Heart left ventricle (tissue), 16 donors: ENCODE measurements around the gene ZNF557. TPM values are rescaled to one million over a fixed set of nuclear protein-coding genes. Genes with fewer than 3 reads are reported as not detected.

ENCODE experiments used
- ATAC-seq, 4 donors: fragments of 200-7000 bp; cut with Tn5 transposase; one replicate each; pipeline ENCODE4 v1.9.1; 2020 to 2022; ENCODE audit warnings: moderate library complexity in 4 of 4, mild to moderate bottlenecking in 3 of 4, moderate number of reproducible peaks in 1 of 4
- DNase-seq, 5 donors: peaks; one replicate each; pipeline ENCODE4 v3.0.0-alpha.2; 2020
- H3K27ac ChIP-seq, 12 donors: fragments of 200-600 bp; sonication (generic) in 4 of 12; one replicate each; pipeline versions ENCODE4 v1.5.0 to v1.8.0; 2016 to 2022; ENCODE audit warnings: mild to moderate bottlenecking in 2 of 12
- H3K27me3 ChIP-seq, 9 donors: fragments of 200-600 bp; sonication (generic) in 2 of 9; one replicate each; pipeline versions ENCODE4 v1.5.1 to v1.8.0; 2016 to 2022; ENCODE audit warnings: mild to moderate bottlenecking in 3 of 9
- H3K36me3 ChIP-seq, 9 donors: fragments of 200-600 bp; sonication (generic) in 2 of 9; one replicate each; pipeline versions ENCODE4 v1.5.0 to v1.8.0; 2018 to 2022; ENCODE audit warnings: mild to moderate bottlenecking in 2 of 9
- H3K4me1 ChIP-seq, 12 donors: fragments of 200-600 bp; sonication (generic) in 4 of 12; one replicate each; pipeline versions ENCODE4 v1.5.0 to v1.8.0; 2016 to 2022; ENCODE audit warnings: mild to moderate bottlenecking in 3 of 12
- H3K4me3 ChIP-seq, 12 donors: fragments of 200-600 bp; sonication (generic) in 4 of 12; one replicate each; pipeline versions ENCODE4 v1.5.0 to v1.8.0; 2017 to 2022; ENCODE audit warnings: mild to moderate bottlenecking in 9 of 12, moderate library complexity in 4 of 12
- H3K9me3 ChIP-seq, 12 donors: fragments of 200-600 bp; sonication (generic) in 4 of 12; one replicate each; pipeline versions ENCODE4 v1.5.0 to v1.8.0; 2016 to 2022; ENCODE audit warnings: mild to moderate bottlenecking in 1 of 12
- POLR2A ChIP-seq, 2 donors: fragments of 450-650 bp; IDR thresholded peaks; one replicate each; pipeline ENCODE4 v1.6.1; 2017; ENCODE audit warnings: antibody characterized with exemption in 2 of 2, mild to moderate bottlenecking in 2 of 2, moderate library complexity in 2 of 2
- WGBS, 4 donors: extraction: QIAGEN DNeasy Blood & Tissue Kit in 2 of 4; methylation state at CpG; one replicate each; pipeline versions ENCODE4 v1.1.5 to v1.1.7; 2013 to 2018; 5-methylcytosine and 5-hydroxymethylcytosine counted together
- intact Hi-C, 10 donors: fragments of 100-400 bp; cut with DNase I; formaldehyde crosslinking; loops; one replicate each; pipeline versions ENCODE4 v1.11.1 to v1.14.2; 2022
- polyA plus RNA-seq, 2 donors: library from polyadenylated mRNA; stranded (reverse); fragments of 200-250 nt; gene quantifications; one replicate each; pipeline ENCODE4 v1.2.3, GENCODE V29; 2013
- total RNA-seq, 9 donors: library from RNA; depleted of rRNA in 2 of 9; stranded (reverse); fragments of >200 nt in 2 of 9; fragmentation: NEBNext Ultra II Directional in 3 of 9; extraction: Animal tissue kit (Norgen Biotek cat#: 25700) in 3 of 9; gene quantifications; one replicate each; pipeline versions ENCODE4 v1.1.0 to v1.2.4, GENCODE V29; 2016 to 2023
- TF ChIP-seq, protein P1 (sequence below), 12 donors: fragments of 200-600 bp; sonication (generic) in 4 of 12; IDR thresholded peaks; one replicate each; pipeline versions ENCODE4 v1.5.0 to v1.8.0; 2018 to 2022; ENCODE audit warnings: antibody characterized with exemption in 12 of 12, mild to moderate bottlenecking in 5 of 12
- donor health status: ischemic (EF 13 %, LVEDD 7.1; RV severe dilation, severe dysfunction).
- donor health status: healthy with polysubstance abuse.
- donor health status: DM: no; HTN: yes; CAD: no.
- donor health status: DM: no; HTN: no; CAD: no.
- donor health status: ischemic (EF 25% LVEDD 6.9; RV normal size, moderate dysfunction).
- donor health status: ischemic (EF 25% LVEDD 5.7; RV mildly dilated, moderate dysfunction).
- donor health status: healthy.
- donor health status: DM: yes; HTN: yes; CAD: no.
- donor health status: ischemic (EF 35%, LVEDD 5.7; RV mildly dilated, moderate dysfunction).
- donor health status: nonischemic (EF 11% LVEDD 7.7; RV severe dilation, severe dysfunction).
- donor health status: DM: yes; HTN: yes; CAD: no.
- donor health status: PGD.
- donor health status: ischemic (EF 29% LVEDD 5.4; RV normal size, mild dysfunction).
- donor health status: nonischemic (EF 23%, LVEDD 6.1; RV moderate dilation, normal function).

Gene ZNF557
- total and polyA plus RNA-seq, 11 donors, result 1.9 to 7.1 (median 3.7) TPM

GRCh38 chr19:7078008-7078407 lies 8.5 kb downstream of the ZNF557 start:
- TF ChIP-seq POLR2A (IDR thresholded peaks at IDR 0.05), result no peak
- TF ChIP-seq, protein P1, sequence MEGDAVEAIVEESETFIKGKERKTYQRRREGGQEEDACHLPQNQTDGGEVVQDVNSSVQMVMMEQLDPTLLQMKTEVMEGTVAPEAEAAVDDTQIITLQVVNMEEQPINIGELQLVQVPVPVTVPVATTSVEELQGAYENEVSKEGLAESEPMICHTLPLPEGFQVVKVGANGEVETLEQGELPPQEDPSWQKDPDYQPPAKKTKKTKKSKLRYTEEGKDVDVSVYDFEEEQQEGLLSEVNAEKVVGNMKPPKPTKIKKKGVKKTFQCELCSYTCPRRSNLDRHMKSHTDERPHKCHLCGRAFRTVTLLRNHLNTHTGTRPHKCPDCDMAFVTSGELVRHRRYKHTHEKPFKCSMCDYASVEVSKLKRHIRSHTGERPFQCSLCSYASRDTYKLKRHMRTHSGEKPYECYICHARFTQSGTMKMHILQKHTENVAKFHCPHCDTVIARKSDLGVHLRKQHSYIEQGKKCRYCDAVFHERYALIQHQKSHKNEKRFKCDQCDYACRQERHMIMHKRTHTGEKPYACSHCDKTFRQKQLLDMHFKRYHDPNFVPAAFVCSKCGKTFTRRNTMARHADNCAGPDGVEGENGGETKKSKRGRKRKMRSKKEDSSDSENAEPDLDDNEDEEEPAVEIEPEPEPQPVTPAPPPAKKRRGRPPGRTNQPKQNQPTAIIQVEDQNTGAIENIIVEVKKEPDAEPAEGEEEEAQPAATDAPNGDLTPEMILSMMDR (IDR thresholded peaks at IDR 0.05), result no peak

DNA sequence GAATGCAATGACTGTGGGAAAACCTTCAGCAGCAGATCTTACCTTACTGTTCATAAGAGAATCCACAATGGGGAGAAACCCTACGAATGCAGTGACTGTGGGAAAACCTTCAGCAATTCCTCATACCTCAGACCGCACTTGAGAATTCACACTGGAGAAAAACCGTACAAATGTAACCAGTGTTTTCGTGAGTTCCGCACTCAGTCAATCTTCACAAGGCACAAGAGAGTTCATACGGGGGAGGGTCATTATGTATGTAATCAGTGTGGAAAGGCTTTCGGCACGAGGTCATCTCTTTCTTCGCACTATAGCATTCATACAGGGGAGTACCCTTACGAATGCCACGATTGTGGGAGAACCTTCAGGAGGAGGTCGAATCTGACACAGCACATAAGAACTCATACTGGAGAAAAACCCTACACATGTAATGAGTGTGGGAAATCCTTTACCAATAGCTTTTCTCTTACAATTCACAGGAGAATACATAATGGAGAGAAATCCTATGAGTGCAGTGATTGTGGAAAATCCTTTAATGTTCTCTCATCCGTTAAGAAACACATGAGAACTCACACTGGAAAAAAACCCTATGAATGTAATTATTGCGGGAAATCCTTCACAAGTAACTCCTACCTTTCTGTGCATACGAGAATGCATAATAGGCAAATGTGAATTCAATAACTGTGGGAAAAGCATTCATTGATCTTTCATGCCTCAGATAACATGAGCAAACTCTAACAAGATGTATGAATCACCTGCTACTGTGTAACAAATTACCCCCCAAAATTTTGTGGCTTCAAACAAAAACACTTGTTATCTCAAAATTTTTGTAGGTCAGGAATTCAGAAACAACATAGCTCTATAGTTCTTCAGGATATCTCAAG lies 13.8 kb downstream of the ZNF557 start:
- DNase-seq, result no peak
- peaks cover 48 to 92% (median 63%) of the 10 kb centered on the region in 9 donors for H3K36me3 ChIP-seq
- H3K4me3 ChIP-seq, result no peak overlapping the region

More at GRCh38 chr19:7078008-7078407, 8.5 kb downstream of the ZNF557 start:
- ATAC-seq (no peak), DNase-seq (no peak)
- no peaks in the 10 kb centered on the region for H3K27me3 ChIP-seq
- 96 to 99% (median 97%) methylated on average over 2 of the region's 2 CpGs for WGBS, 4 donors
- H3K27ac ChIP-seq, result no peak overlapping the region
- H3K9me3 ChIP-seq, result peaks cover 4 to 82% (median 69%) of the 10 kb centered on the region in 12 donors
- H3K4me1 ChIP-seq, result no peaks in the 10 kb centered on the region
- intact Hi-C loops, result no loop called here
- no peak overlapping the region for H3K4me3 ChIP-seq
- H3K36me3 ChIP-seq, result peaks cover 44 to 100% (median 97%) of the 10 kb centered on the region in 9 donors

DNA sequence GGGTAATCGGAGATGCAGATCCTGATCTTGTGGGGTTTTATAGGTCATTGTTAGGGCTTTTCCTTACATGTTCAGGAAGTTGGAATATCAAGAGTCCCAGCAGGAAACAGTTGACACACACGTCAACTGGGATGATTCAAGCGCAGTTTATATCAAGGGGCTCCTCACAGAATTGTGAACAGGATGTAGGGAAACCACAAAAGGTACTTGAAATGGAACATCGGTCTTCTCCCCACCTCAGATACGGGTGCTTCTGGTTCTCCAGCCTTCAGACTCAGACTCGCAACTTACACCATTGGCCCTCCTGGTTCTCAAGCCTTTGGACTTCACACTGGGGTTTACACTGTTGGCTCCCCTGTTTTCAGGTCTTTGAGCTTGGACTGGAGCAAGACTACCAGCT lies 19.5 kb downstream of the ZNF557 start:
- intact Hi-C loops, result no loop called here

More for the DNA sequence above, 13.8 kb downstream of the ZNF557 start:
- no peaks in the 10 kb centered on the region for H3K4me1 ChIP-seq
- intact Hi-C loops, result no loop called here
- H3K9me3 ChIP-seq, result peaks cover 14 to 100% (median 97%) of the 10 kb centered on the region in 12 donors
- TF ChIP-seq, protein P1 (IDR thresholded peaks at IDR 0.05), result no peak
- no peak for TF ChIP-seq POLR2A (IDR thresholded peaks at IDR 0.05)
- 95 to 97% (median 97%) methylated on average over 15 of the region's 15 CpGs for WGBS, 4 donors
- no peaks in the 10 kb centered on the region for H3K27me3 ChIP-seq
- no peak overlapping the region for H3K27ac ChIP-seq
- no peak for ATAC-seq

DNA sequence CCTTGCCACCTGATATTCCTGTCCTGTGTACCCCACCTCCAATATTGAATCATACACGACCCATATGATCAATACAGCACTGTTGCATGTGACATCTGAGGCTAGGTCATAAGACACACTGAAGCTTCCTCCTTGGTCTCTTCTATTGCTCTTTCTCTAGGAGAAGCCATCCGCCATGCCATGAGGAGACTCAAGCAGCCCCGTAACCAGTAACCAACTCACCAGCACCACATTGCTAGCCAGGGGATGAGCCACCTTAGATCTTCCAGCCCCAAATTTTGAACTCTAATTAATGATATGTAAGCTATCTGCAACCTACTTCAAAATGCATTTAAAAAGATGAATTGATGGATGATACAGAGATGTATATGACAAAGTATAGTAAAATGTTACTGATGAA lies 28.6 kb downstream of the ZNF557 start:
- no peaks in the 10 kb centered on the region for H3K36me3 ChIP-seq
- H3K9me3 ChIP-seq, result peaks cover 0 to 49% (median 16%) of the 10 kb centered on the region in 12 donors
- 93 to 100% (median 96%) methylated on average over 3 of the region's 3 CpGs for WGBS, 4 donors
- peak overlapping the region in 8 of 12 donors; percentile 91 to 98 (median 94) for H3K27ac ChIP-seq
- intact Hi-C loops, result loop anchor here in 1 of 10 donors (1.0 kb wide), 1 partner anchor 29 kb away; the partner anchor contains the start of gene ZNF557
- no peak for TF ChIP-seq POLR2A (IDR thresholded peaks at IDR 0.05)
- TF ChIP-seq, protein P1 (IDR thresholded peaks at IDR 0.05), result no peak
- peak overlapping the region in 11 of 12 donors; percentile 45 to 91 (median 64) for H3K4me3 ChIP-seq
- H3K4me1 ChIP-seq, result peaks cover 0 to 12% (median 4%) of the 10 kb centered on the region in 12 donors
- no peaks in the 10 kb centered on the region for H3K27me3 ChIP-seq
- DNase-seq (no peak), ATAC-seq (no peak)

More for the DNA sequence above, 19.5 kb downstream of the ZNF557 start:
- ATAC-seq (no peak), DNase-seq (no peak)
- H3K27me3 ChIP-seq, result no peaks in the 10 kb centered on the region
- H3K27ac ChIP-seq, result no peak overlapping the region
- no peaks in the 10 kb centered on the region for H3K4me1 ChIP-seq
- peaks cover under 1 to 99% (median 67%) of the 10 kb centered on the region in 12 donors for H3K9me3 ChIP-seq
- 89 to 97% (median 94%) methylated on average over 6 of the region's 6 CpGs for WGBS, 4 donors
- H3K4me3 ChIP-seq, result no peak overlapping the region
- H3K36me3 ChIP-seq, result peaks cover 5 to 66% (median 6%) of the 10 kb centered on the region in 9 donors
- TF ChIP-seq POLR2A (IDR thresholded peaks at IDR 0.05), result no peak
- TF ChIP-seq, protein P1 (IDR thresholded peaks at IDR 0.05), result no peak
